HK-2 (cell line): ENCODE results near the gene COPE.
"Not testable (repeated sequence)": the region's sequence is repeated elsewhere in the genome, so short reads cannot be mapped to it uniquely, and the experiment has no call there.

Experiments
- DNase-seq: peaks from one replicate; pipeline ENCODE4 v3.0.0-alpha.2; 2018; ENCODE audit not compliant: unreplicated experiment

COPE gene

DNA sequence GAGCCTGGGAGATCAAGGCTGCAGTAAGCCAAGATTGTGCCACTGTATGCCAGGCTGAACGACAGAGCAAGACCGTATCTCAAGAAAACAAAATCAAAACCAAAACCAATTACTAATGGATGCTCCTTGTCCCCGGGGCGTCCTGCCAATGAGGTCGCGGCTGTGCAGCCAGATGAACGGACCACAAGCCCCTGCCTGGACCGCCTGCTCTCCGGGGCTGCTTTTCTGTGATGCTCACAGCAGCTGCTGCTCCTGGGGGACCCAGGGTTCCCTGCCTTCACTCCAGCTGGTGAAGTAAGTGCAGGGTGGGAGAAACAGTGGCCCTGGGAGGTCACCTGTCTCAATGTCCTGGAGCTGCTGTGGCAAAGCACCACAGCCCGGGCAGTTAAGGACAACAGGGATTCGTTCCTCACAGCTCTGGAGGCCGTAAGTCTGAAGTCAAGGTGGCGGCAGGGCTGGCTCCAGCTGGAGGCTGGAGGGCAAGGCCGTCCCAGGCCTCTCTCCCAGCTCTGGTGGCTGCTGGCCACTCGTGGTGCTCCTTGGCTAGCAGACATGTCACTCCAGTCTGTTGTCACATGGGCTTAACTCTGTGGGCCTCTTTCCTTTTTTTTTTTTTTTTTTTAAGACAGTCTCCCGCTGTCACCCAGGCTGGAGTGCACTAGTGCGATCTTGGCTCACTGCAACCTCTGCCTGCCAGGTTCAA lies 10.1 kb downstream of the COPE start:
- no peak for DNase-seq

DNA sequence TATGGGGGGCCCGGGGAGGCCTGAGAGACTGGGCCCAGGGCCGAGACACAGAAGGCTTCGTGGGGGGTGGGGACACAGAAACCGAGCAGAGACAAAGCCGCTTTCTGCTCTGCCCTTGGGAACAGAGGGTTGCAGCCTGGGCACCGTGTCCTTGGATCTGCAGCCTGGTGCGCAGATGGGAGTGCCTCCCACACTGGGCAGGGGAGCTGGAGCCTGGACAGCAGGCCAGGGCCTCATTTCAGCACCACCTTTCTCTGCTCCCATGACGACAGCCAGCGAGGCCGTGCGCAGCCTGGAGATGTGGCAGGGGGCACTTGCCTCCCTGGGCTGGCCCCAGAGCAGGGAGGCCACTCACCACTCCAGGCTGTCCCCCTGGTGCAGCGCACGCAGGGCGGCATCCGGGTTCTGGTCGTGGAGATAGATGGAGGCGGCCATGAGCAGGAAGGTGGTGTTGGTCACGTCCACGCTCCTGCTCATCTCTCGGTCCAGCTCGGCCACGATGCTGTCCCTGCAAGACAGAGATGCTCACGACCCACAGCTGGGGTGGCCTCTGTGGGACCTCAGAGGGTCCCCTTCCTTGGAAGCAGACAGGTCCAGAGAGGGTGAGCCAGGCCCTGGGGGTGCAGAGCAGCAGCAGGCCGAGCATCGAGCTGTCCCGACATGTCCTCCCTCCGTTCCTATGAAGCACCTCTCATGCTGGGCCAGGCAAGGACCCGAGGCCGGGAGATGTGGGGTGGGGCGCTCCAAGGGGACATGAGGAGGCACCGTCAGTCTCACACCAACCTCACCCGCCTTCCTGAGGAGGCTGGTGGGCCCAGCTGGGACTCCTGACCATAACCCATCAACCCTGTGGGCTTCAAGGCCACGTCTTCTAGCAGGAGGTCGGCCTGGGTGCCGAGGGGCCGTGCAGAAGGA lies 12.3 kb downstream of the COPE start:
- DNase-seq = no peak

DNA sequence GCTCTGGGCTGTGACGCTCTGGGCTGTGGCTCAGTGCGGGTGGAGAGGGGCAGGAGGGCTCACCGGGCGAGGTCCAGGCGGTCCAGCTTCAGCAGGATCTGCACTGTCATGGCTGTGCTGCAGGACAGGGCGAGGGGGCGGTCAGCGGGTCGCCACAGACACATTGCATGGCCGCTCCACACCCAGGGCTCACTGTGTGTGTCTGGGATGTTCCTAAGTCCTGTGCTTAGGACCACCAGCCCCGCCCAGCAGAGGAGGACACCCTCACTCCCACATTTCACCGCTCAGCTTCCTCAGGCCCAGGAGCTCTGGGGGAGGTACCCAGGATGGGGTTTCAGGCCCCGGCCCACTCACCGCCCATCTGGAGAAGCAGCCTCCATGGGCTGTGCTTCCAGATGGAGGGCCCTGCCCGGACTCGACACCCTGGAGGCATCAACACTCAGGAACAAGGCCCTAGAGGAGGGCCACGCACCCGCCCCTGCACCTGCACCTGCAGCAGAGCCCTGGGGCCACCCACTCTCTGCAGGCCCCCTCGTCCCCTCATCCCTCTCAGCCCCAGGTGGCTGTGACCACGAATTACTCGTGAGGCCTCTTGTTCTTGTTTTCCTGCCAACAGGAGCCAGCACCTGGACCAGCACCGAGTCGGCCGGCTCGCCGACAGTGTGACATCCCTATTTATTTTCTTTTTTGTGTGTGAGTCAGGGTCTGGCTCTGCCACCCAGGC lies 13.5 kb downstream of the COPE start:
- DNase-seq = no peak

DNA sequence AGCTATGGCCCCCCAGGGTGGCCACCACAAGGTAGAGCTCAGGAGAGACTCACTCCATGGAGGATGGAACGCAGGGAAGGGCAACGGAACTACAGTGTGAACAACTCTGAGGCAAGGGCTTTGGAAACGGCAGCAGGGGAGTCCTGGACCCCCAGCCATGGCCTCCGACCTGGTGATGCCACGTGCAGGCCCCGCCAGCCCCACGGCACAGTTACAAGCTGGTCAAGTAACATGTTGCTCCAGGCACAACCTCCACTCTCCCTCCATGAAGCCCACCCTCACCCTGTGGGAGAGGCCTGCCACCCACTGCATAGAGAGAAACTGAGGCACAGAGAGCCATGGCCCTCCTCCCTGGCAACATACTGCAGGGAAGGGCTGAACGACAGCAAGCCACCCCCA lies 14.1 kb downstream of the COPE start:
- no peak for DNase-seq

DNA sequence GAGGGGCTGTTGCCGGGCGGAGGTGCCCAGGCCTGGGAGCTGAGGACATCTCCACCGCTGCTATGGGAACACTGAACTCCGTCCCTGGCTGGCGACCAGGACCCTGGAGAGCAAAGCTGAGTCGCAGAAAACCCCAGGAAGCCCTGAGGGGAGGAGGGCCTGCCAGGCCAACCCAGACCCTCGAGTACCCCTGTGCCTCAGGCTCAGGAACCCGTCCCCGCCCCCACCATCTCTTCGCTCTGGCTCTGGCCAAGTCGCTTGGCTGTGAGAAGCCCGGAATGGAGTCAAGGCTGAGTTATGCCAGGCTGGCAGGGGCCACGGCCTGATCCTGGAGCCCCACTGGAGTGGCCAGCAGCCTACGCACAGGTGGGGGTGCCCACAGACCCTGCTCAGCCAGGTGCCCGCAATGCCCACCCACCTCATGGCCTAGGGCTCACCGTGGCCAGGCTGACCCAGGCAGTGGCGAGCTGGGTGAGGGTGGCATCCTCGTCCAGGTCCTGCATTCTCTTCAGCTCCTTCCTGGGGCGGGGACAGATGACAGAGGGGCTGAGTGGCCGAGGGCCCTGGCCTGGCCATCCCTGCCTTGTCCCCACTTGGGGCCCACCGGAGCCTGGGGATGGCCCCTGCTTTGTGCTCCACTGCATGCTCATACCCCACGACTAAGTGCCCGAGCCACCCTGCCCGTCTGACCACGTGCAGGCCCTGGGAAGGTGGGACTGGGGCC lies 14.7 kb downstream of the COPE start:
- DNase-seq = no peak

DNA sequence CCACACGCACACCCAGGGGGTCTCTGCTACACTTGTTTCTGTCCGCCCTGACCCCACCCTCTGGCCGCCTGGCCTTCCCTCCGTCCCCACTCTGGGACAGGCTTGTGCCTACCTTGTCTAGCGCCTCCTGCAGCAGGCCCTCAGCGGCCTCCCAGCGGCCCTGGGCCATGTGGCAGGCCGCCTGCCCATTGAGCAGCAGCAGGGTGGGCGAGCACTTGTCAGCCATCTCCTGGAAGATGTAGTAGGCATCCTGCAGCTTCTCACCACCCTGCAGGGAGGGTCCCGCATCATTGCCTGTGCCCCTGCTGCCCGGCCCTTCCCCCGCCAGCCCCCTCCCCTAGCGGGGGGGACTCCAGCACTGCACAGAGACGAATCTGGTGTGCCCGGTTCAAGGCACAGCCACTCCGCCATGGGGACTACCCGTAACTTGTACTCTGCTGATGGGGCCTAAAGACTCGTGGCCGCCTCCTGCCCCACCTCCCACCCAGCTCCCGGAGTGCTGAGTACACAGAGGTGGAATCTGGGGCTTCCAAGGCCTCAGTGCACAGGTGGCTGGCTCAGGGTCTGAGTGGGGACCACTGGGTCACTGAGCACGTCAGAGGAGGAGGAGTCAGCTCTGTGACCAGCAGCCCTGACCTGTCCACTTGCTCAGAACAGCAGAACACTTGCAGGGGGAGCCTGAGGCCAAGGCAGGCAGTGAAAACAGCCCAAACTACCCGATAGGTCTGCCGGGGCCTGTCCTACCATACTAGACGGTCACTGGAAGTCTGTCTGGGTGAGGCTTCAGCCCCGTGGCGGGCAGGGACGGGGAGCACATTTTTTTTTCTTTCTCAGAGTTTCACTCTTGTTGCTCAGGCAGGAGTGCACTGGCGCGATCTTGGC lies 15.8 kb downstream of the COPE start:
- DNase-seq = no peak

DNA sequence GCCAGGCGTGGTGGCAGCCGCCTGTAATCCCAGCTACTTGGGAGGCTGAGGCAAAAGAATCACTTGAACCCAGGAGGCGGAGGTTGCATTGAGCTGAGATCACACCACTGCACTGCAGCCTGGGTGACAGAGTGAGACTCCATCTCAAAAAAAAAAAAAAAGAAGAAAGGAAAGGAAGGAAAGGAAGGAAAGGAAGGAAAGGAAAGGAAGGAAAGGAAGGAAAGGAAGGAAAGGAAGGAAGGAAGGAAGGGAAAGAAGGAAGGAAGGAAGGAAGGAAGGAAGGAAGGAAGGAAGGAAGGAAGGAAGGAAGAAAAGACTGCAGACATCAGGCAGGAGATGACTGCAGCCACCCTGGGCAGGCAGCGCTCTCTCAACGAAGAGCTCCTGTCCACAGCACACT lies 16.7 kb downstream of the COPE start:
- DNase-seq = not testable (repeated sequence)

DNA sequence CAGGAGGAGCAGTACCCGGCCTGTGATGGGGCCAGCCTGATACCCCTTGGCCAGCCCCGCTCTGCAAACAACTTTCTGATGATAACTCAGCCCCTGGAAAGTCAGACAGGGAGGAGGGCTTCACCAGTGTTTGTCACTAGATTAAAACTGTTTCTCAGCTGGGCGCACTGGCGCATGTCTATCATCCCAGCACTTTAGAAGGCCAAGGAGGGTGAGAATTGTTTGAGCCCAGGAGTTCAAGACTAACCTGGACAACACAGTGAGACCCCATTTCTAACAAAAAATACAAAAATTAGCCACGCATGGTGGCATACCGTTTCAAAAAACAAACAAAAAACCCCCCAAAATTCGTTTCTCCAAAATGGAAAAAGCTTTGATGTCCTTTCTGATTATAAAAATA lies 17.7 kb downstream of the COPE start:
- no peak for DNase-seq

DNA sequence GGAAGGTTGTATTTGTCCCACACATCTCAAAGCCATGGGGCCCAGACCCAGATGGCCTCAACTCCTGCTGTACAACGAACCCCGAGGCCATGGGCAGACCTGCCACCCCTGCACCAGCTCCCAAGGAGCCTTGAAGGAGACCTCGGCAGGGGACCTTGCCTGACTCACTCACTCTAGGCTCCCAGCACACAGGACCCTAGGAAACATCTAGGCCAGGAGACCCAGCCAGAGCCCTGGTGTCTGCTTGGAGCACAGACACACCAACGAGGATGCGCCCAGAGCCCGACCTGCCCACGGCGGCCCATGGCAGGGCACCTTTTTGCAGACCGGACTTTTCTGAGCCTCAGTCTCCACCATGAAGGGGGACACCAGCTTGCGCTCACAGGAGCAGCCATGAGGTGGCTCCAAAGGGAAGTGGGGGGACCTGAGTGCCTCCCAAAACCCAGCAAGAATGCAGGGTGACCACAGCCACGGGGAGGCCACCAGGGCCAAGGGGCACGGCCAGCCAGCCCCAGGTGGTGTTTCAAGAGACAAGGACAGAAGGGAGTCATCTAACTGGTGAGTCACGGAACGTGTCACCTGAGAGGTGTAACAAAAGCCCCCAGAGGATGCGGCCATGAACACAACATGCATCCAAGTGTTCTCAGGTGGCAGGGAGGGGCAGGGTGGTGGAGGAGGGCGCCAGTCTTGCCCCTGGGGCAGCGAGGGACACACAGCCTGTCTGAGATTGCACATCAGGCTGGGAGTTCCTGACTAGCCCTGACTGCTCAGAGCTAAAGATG lies 18.3 kb downstream of the COPE start:
- no peak for DNase-seq

DNA sequence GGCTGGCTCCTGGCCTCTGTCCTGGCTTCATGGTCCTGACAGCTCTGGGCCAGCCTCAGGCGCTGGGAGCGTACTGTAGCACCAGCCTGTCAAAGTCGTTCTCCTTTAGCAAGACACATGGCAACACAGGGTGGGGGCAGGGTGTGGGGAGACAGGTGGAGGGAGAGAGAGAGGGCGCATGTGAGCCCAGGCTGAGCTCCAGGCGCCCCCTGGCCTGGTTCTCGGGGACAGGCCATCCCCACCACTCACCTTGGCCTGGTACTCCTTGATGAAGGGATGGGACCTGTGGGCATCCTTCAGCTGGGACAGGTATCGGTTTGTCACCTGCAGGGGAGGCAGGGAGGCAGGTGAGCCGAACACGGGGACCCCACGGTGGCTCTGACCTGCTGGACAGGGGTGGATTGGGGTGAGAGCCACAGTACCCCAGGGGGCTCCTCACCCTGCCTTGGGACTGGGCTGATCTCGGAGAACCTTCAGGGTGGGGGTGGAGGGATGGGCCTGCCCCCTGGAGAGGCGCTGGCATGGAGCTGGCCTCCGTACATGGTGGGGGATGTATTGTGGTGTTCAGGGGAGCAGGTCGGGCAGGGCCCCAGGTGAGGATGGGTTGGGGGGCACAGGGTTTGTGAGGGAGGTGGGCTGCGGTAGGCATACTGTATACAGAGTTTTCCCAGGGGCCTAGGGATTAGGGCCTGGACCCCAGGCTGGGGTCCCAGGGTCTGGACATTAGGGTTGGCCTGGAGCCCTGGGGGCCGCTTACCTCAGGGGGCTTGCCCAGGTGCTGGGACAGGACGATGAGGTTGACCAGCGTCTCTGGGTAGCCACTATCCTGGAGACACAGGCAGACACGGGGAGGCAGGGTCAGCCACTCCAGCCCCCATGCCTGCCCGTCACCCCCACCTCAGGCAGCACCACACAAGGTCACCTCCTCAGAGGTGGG lies 19.3 kb downstream of the COPE start:
- no peak for DNase-seq

DNA sequence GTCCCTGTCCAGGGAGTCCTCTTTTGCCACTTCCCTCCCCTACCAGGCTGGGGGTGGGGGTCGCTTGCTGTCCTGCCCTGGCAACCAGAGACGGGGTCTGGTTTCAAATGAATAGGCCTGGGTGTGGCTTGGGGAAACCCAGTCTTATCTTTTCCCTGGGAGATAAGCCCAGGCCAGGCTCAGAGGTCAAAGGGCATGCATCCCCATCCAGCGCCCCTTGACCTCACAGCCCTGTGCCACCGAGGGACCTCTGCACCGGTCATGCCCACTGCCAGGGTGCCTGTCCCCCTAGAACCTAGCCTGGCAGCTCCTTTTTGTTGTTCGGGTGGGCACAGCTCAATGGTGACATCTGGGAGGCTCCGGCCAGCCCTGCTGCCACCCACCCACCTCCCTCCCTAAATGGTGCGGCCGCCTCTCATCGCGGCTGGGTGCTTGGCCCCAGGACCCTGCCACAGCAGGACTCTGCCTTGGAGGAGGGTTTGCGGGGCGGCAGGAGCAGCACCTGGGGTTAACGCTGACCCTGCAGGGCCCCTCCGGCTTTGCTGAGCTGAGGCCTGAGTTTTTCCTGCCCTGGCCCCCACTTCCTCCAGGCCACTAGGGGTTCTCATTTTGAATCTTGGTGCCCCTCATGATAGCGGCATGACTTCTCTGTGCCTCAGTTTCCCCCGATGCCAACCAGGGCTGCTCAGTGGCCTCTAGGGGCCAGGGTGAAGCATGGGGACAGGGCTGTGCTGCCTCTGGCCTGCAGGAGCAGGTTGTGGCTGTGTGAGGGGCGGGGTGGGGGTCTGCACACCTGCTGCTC lies 20.4 kb downstream of the COPE start:
- DNase-seq = no peak

DNA sequence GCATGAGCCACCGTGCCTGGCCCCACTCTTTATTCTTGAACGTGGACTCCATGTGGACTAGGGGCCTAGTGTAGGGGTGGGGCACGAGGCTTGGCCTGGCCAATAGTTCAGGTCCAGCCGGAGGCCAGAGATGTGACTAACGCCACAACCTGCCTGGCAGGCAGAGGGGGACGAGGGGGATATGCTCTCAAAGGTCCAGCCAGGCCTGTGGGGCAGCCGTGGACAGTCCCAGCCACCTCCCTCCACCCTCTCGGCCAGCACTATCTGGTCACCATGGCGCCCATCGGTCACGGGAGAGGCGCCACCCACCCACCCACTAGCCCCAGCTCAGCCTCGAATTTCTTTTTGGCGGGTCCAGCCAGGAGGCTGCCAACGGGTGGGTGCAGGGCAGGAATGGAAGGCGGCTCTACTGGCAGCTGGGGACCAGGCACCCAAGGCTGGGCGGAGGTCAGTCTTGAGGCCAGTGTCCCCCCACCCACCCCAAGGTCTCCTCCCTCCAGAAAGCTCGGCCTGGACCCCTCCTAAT lies 21.0 kb downstream of the COPE start:
- DNase-seq = no peak

DNA sequence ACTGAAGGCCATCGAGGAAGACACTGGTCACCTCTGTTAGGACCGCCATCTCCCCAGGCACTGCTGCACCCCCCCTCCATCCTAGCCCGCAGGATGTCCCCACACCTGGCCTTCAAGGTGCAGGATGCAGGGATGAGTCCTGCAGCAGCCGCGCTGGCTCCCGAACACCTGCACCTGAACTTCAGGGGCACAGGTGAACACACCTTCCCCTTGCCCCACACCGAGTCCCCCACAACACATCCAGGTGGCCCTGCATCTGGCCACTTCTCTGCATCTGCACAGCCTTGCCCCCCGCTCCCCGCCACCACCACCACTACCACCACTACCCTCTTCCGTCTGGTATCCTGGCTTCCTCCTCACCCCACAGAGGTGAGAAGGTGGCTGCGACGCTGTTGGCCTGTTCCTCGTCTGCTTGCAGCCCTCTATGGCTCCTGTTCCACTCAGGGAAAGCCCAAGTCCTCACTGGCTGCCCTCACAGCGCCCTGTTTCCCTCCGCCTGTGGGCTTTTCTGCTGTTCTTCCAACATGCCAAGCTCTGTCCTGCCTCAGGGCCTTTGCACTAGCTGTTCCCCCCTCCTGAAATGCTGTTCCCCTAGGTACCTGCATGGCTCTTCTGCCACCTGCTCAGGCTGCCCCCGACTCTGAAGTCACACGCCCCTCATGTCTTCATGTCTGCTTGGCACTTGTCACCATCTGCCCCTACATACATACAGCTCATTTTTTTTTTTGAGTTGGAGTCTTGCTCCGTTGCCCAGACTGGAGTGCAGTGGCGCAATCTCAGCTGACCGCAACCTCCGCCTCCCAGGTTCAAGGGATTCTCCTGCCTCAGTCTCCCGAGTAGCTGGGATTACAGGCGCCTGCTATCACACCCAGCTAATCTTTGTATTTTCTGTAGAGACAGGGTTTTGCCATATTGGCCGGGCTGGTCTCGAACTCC lies 21.8 kb downstream of the COPE start:
- DNase-seq = no peak

DNA sequence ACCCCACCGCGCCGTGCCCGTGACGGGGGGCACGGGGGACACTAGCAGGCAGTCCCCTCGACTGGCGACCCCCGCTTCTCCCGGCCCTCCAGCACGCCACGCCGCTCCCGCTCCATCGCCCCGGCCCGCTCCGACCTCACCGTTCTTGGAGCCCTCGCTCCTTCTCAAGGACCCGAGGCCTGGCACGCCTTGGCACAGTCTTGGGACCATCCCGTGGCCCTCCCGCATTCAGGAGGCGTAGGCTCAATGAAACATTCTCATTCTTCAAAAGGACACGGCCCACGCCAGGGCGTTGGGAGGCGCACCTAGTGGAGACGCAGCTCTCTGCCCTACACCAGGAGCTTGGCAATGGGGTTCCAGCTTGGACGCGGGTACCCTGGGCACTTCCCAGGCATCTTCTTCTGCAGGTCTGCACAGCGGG lies 22.8 kb downstream of the COPE start:
- DNase-seq = no peak

DNA sequence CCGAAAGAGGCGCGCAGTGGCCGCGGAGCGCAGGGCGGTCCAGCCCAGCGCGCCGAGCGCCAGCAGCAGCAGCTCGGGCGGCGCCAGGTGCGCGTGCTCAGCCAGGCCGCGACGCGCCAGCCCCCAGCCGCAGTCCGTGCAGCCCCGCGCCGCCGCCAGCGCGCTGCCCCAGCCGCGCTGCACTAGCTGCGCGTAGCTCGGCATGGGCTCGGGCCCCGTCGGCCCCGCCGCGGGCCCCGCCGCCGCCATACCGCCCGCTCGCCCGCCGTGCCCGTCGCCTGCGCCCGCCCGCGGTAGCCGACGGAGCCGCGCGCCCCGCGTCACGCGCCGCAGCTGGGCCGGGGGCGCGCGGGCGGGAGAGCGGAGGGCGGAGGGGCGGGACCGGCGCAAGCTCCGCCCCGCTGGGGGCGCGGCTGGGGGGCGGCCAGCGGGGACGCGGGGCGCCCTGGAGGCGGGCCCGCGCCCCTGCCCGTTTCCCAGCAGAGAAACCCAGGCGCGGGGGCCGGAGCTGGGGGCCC lies 23.3 kb downstream of the COPE start, which contains the start of gene CERS1:
CERS1 (minus strand) TSS at position 335 of the 518 bp plus-strand sequence; CDS start at position 249, 86 bp downstream.
- DNase-seq = no peak
